Body of pancreas (tissue), 4 donors: Measurements from ENCODE around the gene KDELR3. TPM values are rescaled to one million over a fixed set of nuclear protein-coding genes. Genes with fewer than 3 reads are reported as not detected.

Experiments
- ATAC-seq: fragments of 150-250 bp; one replicate; pipeline ENCODE4 v1.9.1; 2016
- DNase-seq, 4 donors: peaks; one replicate each; pipeline ENCODE4 v3.0.0-alpha.2; 2019
- H3K27ac ChIP-seq, 4 donors: fragments of 200-600 bp; sonication (generic); 1 replicate in 3 of 4; 2 replicates in 1 of 4; pipeline versions ENCODE4 v1.5.1 to v1.6.1; 2016 to 2019; ENCODE audit warnings: mild to moderate bottlenecking in 1 of 4, mixed read lengths in 1 of 4, moderate library complexity in 1 of 4
- H3K27me3 ChIP-seq, 2 donors: fragments of 200-600 bp; sonication (generic); one replicate each; pipeline ENCODE4 v1.6.0; 2016; ENCODE audit warnings: mild to moderate bottlenecking in 1 of 2
- H3K36me3 ChIP-seq, 2 donors: fragments of 200-600 bp; sonication (generic); replicated peaks in 1 of 2; 2 replicates each; pipeline ENCODE4 v1.5.1; 2016; ENCODE audit warnings: low read depth in 2 of 2; ENCODE audit not compliant: insufficient read depth in 1 of 2
- H3K4me1 ChIP-seq: fragments of 200-600 bp; sonication (generic); one replicate; pipeline ENCODE4 v1.6.0; 2016
- H3K4me3 ChIP-seq, 2 donors: fragments of 200-600 bp; sonication (generic); 1 replicate in 1 of 2; 2 replicates in 1 of 2; pipeline ENCODE4 v1.5.1; 2016 to 2019
- H3K9me3 ChIP-seq, 3 donors: fragments of 200-600 bp; sonication (generic); 1 replicate in 2 of 3; 2 replicates in 1 of 3; pipeline ENCODE4 v1.5.1; 2016
- POLR2A ChIP-seq, 3 donors: fragments of 450-650 bp; IDR thresholded peaks; one replicate each; pipeline ENCODE4 v1.6.1; 2016; ENCODE audit warnings: antibody characterized with exemption in 3 of 3, mild to moderate bottlenecking in 2 of 3
- WGBS, 2 donors: methylation state at CpG; one replicate each; pipeline ENCODE4 v1.1.5; 2017; 5-methylcytosine and 5-hydroxymethylcytosine counted together
- intact Hi-C: fragments of 100-400 bp; cut with DNase I; formaldehyde crosslinking; loops from one replicate; pipeline ENCODE4 v1.15.1; 2023
- total RNA-seq, 2 donors: library from RNA; depleted of rRNA; stranded (reverse); fragments of >200 nt; gene quantifications; one replicate each; pipeline ENCODE4 v1.1.0, GENCODE V29; 2016
- TF ChIP-seq, protein P1 (sequence below), 7 experiments: fragments of 450-650 bp in 4 of 7; fragments of 200-600 bp in 3 of 7; sonication (generic) in 3 of 7; IDR thresholded peaks; one replicate each; pipeline ENCODE4 v1.5.1; 2016 to 2019; ENCODE audit warnings: antibody characterized with exemption in 7 of 7

The KDELR3 gene
- total RNA-seq, 2 donors from 2014 or later = 5.6 to 16.3 TPM

DNA sequence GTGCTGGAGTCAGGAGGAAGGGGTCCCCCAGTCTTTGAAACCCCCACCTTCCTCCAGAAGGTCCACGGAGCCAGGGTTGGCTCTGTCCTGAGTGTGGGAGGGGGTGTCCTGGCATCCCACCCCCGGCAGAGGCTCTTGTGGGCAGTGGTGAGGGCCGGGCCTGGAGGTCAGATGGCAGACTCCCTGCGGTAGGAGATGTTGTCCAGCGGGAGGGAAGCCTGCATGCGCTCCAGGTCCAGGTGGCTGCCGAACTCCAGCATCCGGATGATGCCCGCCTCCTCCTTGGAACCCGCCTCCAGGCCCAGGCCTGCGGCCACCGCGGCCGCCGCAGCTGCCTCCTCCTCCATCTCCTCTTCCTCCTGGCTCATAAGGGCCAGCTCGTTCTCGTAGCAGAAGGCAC, 41.3 kb upstream of the KDELR3 start:
- H3K4me3 ChIP-seq = no peak overlapping the region
- H3K27me3 ChIP-seq = no peaks in the 10 kb centered on the region
- no peaks in the 10 kb centered on the region for H3K36me3 ChIP-seq
- TF ChIP-seq, protein P1, sequence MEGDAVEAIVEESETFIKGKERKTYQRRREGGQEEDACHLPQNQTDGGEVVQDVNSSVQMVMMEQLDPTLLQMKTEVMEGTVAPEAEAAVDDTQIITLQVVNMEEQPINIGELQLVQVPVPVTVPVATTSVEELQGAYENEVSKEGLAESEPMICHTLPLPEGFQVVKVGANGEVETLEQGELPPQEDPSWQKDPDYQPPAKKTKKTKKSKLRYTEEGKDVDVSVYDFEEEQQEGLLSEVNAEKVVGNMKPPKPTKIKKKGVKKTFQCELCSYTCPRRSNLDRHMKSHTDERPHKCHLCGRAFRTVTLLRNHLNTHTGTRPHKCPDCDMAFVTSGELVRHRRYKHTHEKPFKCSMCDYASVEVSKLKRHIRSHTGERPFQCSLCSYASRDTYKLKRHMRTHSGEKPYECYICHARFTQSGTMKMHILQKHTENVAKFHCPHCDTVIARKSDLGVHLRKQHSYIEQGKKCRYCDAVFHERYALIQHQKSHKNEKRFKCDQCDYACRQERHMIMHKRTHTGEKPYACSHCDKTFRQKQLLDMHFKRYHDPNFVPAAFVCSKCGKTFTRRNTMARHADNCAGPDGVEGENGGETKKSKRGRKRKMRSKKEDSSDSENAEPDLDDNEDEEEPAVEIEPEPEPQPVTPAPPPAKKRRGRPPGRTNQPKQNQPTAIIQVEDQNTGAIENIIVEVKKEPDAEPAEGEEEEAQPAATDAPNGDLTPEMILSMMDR (IDR thresholded peaks at IDR 0.05) = no peak
- TF ChIP-seq POLR2A (IDR thresholded peaks at IDR 0.05) = no peak
- H3K4me1 ChIP-seq = no peaks in the 10 kb centered on the region
- intact Hi-C loops = no loop called here
- ATAC-seq (no peak), DNase-seq (no peak)
- no peaks in the 10 kb centered on the region for H3K9me3 ChIP-seq
- 58 to 84% methylated on average over 11 to 15 of the region's 17 CpGs for WGBS, 2 donors
- H3K27ac ChIP-seq = no peak overlapping the region

DNA sequence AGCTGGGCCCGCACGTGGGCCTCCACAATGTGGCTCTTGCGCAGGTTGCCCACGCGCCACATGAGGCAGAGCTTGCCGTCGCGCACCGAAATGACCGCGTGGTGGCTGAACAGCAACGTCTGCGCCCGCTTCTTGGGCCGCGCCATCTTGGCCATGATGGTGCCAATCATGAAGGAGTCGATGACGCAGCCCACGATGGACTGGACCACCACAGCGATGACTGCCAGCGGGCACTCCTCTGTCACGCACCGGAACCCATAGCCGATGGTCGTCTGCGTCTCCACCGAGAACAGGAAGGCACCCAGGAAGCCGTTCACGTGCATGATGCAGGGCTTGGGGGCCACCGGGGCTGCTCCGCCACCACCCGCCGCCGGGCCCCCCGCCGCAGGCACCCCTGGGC, 40.4 kb upstream of the KDELR3 start:
- H3K4me3 ChIP-seq = no peak overlapping the region
- H3K27me3 ChIP-seq = no peaks in the 10 kb centered on the region
- no peaks in the 10 kb centered on the region for H3K36me3 ChIP-seq
- ATAC-seq (no peak), DNase-seq (no peak)
- no peaks in the 10 kb centered on the region for H3K9me3 ChIP-seq
- intact Hi-C loops = no loop called here
- TF ChIP-seq, protein P1 (IDR thresholded peaks at IDR 0.05) = no peak
- TF ChIP-seq POLR2A (IDR thresholded peaks at IDR 0.05) = no peak
- H3K4me1 ChIP-seq = no peaks in the 10 kb centered on the region
- WGBS, 2 donors = 88 to 95% methylated on average over 17 to 28 of the region's 36 CpGs
- H3K27ac ChIP-seq = no peak overlapping the region

GRCh38 chr22:38427940-38428339, 40.0 kb upstream of the KDELR3 start:
- 94 to 96% methylated on average over 26 to 31 of the region's 31 CpGs for WGBS, 2 donors
- intact Hi-C loops = no loop called here
- TF ChIP-seq, protein P1 (IDR thresholded peaks at IDR 0.05) = no peak
- TF ChIP-seq POLR2A (IDR thresholded peaks at IDR 0.05) = no peak

DNA sequence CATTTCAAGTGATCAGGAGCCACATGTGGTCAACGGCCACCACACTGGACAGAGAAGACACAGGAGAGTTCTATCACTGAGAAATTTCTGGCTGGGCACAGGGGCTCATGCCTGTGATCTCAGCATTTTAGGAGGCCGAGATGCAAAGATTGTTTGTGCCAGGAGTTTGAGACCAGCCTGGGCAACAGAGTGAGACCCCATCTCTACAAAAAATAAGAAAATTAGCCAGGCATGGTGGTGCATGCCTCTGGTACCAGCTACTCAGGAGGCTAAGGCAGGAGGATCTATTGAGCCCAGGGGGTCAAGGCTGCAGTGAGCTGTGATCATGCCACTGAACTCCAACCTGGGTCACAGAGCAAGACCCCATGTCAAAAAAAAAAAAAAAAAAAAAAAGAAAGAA, 39.2 kb upstream of the KDELR3 start:
- Histone ChIP-seq H3K36me3 (no peaks in the 10 kb centered on the region), H3K4me3 (no peak overlapping the region), H3K4me1 (no peaks in the 10 kb centered on the region), H3K9me3 (no peaks in the 10 kb centered on the region), H3K27me3 (no peaks in the 10 kb centered on the region), H3K27ac (no peak overlapping the region)
- 62 to 70% methylated on average over 2 of the region's 2 CpGs for WGBS, 2 donors
- intact Hi-C loops = no loop called here
- DNase-seq (no peak), ATAC-seq (no peak)
- TF ChIP-seq, protein P1 (IDR thresholded peaks at IDR 0.05) = no peak
- TF ChIP-seq POLR2A (IDR thresholded peaks at IDR 0.05) = no peak

More at GRCh38 chr22:38427940-38428339, 40.0 kb upstream of the KDELR3 start:
- Histone ChIP-seq H3K9me3 (no peaks in the 10 kb centered on the region), H3K36me3 (no peaks in the 10 kb centered on the region), H3K4me1 (no peaks in the 10 kb centered on the region), H3K27me3 (no peaks in the 10 kb centered on the region), H3K27ac (no peak overlapping the region), H3K4me3 (no peak overlapping the region)
- no peak for ATAC-seq
- no peak for DNase-seq

GRCh38 chr22:38429499-38430068, 38.3 kb upstream of the KDELR3 start:
- no peak for ATAC-seq

More at GRCh38 chr22:38429499-38430068, 38.3 kb upstream of the KDELR3 start:
- Histone ChIP-seq H3K27me3 (no peaks in the 10 kb centered on the region), H3K27ac (no peak overlapping the region), H3K9me3 (no peaks in the 10 kb centered on the region), H3K4me1 (no peaks in the 10 kb centered on the region), H3K36me3 (no peaks in the 10 kb centered on the region), H3K4me3 (no peak overlapping the region)
- DNase-seq = no peak
- intact Hi-C loops = no loop called here
- TF ChIP-seq, protein P1 (IDR thresholded peaks at IDR 0.05) = no peak
- no peak for TF ChIP-seq POLR2A (IDR thresholded peaks at IDR 0.05)
- 71 to 74% methylated on average over 11 to 16 of the region's 16 CpGs for WGBS, 2 donors
